ENCODE results near the gene IDH2.
A peak's percentile ranks its signal among the peaks of the same experiment; 100 is the strongest.

Gene IDH2

DNA sequence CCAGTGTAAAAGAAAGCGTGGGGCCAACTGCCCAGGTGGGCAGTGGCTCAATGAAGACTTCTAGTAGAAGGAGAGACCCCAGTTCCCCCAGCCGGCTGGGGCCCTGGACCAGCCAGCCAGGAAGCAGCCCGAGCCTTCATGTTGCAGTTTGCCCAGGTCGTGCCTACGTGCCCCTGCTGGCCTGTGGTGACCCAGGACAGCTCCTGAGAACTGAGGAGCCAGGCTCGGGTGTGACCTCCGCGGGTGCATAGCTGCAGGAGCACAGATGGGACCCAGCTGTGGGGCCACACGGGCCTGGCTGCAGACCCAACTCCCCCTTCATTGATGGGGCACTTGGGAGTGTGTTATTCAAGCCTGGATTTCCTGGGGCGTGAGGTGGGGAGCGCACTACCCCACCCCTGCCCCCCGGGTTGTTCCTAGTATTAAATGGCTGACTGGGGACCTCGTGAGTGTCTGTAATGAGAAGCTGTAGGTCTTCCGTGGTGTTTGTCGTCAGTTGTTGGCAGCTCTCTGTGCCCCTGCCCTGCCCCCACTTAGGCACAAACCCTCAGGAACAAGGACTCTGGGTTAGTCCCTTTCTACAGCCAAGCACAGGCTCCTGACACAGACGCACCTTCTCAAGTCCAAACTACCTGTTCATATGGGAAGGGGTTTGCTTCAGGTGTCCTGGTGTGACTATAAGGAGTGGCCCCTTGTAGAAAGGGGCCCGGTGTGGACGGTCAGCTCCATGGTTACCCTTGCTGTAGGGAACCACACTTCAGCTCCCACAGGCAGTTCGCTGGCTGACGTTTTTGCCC is 39.1 kb downstream of the IDH2 start:
- no peak for DNase-seq

DNA sequence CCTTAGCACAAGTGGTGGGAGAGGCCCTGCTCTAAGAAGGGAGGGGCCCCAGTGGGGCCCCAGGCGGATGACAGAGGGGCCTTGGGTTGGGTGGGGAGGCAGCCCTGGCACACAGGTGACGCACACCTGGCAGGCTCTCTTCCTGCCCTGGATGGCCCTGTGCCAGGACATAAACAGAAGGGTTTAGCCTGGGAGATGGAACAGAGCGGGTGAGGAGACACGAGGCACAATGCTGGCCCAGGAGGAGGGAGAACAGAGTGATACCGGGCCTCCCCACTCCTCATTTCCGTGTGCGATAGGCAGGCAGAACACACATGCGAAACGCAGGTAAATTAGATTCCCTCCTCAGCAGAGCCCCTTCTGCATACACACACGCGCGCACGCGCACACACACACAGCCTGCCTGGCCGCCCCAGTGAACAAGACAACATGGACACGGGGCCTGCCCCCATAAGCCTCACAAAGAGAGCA is 39.8 kb downstream of the IDH2 start:
- peak; percentile 36 for DNase-seq

DNA sequence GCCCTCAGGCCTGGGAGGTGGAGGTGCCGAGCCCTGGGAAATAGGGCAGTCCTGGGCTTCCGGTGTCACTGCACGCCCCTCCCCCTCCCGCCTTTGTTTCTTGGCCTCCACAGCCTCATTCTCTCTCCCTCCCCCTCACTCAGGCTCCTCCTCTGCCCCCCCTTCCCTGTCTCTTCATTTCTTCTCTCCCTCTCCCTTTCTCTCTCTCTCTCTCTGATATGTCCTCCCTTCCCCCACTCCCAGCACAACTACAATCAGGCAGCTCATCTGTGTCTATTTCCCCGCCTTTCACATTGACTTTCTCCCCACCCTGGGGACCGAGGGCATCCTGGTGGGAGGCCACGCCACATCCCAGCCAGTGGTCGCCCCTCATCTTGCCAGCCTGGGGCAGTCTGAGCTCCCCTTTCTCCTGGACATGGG is 40.2 kb downstream of the IDH2 start:
- DNase-seq: peak; percentile 60

DNA sequence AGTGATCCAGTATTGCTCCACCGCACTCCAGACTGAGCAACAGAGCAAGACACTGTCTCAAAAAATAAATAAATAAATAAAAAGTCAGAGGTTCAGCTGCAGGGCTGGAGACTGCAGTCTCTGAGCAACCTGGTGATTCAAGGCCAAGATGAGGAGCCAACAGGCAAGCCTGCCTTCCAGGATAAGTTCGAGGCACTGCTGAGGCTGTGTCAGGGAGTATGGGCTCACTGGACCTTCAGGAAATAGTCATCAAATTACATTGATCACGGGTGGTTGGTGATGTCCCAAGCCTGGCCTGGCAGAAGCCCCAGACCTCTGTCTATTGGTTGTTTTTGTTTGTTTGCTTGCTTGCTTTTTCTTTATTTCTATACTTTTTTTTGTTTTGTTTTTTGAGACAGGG is 41.5 kb downstream of the IDH2 start:
- no peak for DNase-seq

DNA sequence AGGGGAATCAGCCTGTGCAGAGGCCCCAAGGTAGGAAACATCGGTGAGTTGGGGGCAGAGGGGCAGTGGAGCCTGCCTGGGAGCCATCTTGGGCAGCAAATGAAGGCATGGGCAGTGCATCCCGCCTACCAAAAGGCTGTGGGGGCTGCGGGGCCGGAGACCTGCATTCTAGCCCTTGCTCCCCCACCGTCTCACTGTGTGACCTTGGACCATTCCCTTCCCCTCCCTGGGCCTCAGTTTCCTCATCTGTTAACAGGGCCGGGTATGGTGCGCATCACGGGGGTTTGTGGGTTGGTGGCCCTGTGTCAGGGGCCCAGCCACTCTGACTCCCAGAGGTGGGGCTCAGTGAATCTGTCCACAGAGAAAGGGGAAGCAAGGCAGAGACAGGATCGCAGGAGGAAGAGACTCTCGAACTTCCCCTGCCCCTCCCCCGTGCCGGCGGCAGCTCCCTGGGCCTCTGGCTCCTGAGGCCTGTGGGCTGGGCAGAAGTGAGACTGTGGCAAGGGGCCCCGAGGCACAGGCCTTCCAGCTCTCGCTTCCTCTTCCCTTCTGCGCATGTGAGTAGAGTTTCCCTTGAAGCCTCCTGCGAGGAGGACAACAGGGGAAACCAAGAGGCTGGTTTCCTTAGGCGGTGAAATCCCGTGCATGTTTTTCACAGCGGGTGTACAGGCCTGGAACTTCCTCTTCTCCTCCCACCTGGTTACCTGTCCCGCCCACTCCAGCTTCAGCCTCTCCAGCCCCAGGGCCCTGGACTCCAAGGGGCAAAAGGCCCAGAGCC is 42.9 kb downstream of the IDH2 start:
- peak; percentile 79 for DNase-seq

DNA sequence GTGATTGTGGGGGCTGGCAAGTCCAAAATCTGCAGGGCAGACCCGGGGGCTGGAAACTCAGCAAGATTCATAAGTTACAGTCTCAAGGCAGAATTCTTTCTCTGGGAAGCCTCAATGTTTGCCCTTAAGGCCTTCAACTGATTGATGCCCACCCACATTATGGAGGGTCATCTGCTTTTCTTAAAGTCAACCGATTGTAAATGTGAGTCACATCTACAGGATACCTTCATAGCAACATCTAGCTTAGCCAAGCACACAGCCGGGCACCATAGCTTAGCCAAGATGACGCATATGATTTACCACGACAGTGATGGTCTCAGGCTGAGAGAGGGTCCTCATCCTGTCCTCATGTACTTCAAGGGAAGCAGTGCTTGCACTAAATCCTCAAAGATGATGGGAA is 43.5 kb downstream of the IDH2 start:
- no peak for DNase-seq

DNA sequence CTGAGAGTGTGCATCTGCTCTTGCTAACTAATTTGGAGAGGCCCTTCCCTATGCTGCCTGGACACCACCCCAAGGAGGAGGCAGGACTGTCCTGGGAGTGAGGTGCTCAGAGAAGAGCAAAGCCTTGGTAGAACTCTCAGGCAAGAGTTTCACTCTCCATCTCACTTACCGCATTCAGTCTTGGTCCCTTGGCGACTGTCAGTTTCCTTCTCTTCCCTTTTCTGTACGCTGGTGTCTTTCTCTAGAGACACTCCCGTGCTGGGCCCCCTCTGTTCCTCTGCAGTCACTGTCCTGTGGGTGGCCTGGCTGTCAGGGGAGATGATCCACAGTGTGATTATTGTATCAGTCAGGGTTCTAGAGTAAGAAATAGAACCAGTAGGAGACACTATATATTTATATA is 44.0 kb downstream of the IDH2 start:
- no peak for DNase-seq

DNA sequence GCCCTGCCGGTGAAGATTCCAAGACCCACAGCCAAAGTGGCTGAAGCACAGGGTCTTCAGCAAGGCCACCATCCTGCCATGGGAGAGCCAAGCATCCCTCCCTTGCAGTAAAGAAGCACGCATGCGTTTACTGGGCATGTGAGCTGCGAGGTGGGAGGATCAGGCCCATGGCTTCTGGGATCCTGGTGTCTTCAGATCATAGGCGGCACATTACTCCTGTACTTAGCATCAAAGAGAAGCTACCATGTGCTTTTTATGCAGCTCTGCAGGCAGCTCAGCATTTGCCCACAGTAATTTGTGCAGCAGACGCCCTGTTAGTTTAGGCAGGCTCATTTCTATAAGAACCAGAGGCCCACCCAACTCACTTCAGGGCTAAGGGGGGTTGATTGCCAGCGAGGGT is 45.7 kb downstream of the IDH2 start:
- DNase-seq: no peak

DNA sequence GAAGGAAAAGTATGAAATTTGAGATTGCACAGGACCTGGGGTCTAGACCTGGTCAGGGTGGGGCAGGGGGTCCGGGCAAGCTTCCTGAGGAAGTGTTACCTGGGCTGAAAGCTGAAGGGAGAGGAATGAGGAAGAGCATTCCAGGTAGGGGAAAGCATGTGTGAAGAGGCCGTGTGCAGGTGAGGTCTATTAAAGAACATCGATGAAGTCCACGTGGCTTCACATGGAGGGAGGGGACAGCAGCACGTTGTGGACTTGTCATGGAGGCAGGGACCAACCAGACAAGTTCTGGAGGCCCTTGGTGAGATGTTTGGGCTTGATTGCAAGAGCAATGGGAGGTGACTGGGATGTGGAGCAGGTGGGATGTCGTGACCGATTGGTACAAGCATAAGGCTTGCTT is 47.1 kb downstream of the IDH2 start:
- no peak for DNase-seq

DNA sequence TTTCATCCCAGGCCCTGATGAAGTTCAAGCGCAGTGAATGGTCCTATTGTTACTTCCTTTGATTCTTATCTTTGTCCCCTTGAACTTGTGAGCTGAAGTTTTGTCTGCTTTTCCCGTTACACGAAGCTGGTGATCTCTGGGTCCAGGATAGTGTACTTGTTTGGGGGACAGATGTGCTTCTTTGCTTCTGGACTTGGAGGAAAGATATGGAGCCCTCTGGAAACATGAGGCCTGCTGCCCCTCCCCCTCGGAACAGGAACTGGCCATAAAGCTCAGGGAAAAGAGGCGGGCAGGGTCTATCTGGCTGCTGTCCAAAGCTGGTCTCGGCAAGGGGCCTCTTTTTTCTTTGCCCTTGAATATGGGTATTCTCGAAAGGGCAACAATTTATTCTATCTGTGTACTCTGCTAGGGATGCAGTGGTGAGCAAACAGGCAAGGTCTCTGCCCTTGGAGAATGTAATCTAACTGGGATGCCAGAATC is 47.6 kb downstream of the IDH2 start:
- DNase-seq: no peak

DNA sequence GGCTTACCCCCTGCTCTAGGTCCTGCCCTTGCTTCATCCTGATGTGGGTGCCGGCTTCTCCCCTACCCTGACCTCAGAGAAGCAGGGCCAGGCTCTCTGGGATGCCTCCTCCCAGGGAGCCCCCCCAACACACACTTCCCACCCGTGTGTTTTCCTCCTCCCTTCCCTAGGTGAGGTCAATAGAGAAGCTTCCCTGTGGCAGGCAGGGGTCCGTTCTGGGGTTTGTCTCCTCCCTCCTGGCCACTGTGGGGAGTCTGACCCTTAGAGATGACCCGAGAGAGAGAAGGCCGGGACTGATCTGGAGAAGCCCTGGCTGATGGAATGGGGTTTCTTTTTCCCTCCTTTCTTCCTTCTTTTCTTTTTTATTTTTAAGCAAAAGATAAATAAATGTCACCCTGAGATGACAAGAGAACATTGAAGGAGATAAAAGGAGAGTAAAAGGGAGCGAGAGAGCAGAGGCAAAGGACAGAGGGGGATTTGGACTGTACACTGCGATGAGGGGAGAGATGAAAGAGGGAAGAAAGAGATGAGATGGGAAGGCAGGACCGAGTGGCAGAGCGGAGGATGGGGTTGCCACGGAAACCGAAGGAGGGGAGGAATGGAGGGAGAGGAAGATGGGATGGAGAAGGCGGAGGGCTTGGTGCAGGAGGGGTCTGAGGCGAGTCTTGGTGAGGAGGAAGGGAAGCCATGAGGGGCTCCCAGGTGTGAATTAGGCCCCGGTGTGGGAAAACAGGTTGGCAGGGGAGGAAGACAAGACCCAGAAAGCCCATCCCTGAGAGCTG is 48.4 kb downstream of the IDH2 start:
- no peak for DNase-seq

DNA sequence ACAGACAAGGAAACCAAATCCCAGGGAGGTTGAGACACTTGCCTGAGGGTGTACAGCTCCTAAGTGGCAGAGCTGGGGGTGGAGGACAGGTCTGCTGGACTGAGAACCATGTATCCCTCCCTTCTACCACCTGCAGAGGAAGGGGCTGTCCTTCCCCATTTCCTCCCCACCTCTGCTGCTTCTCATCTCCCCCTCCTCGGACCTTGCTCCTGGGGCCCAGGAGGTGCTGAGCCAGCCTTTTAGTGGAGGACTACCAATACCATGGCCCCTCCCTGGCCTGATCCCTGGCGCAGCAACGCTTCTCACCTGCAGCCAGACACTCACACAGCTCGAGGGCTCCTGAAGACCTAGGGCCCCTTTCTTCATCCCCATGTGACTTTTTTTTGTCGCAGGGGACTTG is 50.4 kb downstream of the IDH2 start:
- DNase-seq: no peak

DNA sequence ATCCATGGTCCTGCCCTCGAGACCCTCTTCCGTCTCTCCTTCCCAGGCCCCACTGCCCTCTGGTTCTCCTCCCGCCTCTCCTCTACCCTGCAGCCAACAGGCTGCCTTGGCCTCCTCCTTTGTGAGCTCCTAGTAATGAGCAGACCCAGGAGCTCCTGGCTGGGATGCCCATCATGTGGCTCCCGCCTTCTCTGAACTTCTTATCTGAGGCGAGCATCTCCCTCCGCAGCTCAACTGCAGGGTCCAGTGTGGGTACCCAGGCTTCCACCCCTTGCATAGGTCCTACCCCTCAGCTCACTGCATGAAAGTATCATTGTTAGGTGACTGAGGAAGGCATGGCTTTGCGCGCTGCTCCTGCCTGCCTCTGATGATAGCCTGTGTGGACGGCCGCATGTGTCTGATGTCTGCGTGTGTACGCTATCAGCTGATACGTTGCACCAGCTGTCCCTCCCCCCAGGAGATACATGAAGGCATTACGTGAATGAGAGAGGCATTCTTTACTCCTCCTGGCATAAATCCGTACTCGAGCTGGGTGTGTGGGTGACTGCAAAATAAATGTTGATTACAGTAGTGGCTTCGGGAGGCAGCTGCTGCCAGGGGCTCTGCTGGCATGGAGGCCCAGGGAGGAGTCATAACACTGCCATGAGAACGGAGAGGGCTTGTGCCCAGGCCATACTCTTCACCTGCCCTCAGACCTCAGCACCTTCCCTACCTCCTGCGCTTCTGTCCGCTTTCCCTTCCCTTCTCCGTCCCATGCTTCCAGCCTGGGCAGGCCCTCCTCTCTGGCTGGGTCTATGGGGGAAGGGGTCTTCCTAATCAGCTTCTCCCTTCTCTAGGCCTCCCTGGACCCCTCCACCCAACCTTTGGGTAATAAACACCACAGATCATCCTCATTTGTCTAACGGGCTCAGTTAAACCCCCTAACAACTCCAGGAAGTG is 52.3 kb downstream of the IDH2 start:
- no peak for DNase-seq

DNA sequence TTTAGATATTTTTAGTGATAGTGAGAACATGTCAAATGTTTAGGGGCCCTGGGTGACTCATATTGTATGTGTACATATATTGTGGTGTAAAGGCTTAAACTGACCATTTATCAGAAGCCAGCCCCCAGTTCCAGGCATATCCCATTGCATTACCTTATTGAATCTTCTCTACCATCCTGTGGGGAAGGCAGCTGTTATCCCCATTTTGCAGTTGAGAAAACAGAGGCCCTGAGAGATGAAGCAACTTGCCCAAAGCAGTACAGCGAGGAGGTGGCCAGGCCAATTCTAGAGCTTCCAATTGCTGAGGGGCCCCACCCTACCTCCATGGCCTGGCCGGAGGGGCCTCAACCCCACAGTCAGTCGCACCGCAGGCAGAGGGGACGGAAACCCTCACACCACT is 53.2 kb downstream of the IDH2 start:
- no peak for DNase-seq

DNA sequence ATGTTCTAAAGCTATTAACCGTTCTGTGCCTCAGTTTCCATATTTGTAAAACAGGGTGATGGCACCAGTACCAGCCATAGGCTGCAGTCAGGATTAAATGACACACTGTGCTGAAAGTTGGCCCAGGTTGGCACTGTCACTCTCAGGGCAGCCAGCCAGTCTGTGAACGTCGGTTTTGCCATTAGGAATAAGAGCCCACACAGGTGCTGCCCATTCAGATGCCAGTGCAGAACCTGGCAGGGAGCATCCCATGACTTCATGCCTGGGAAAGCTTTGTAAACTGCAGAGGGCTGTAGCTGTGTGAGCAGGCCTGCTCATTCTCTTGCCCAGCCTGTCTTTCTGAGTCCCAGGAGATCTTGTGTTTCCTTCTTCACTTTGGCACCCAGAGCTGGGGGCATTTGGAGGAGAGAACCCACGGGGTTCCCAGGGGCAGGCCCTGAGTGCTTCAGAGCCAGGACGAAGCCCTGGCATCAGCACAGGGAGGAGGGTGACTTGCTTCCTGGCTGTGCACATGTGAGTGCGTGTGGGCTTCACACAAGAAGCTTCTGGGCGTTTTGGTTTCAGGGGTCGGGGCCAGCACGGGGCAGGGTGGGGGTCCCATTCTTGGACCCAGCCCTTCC is 54.2 kb downstream of the IDH2 start:
- DNase-seq: no peak

DNA sequence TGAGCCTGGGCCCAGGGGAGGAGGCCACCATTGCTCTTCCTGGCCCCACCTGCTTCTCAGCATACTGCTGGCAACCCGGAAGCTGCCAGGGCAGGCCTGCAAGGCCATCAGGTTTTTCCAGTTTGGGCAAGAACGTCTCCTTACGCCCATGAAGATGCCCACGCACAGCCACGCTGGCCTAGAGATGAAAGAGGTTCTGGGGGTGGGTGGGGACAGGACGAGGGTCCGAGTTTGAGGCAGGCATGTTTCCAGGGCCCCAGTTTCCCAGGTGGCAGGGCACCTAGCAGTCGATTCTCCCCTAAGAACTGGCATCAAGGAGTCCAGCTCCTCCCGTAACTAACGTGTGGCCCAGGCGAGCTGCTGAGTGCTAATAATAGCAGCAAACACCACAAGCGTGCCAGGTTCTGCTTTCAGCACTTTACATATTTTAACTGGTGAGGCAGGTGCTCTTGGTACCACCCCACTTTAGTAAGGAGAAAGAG is 55.3 kb downstream of the IDH2 start:
- DNase-seq: no peak

DNA sequence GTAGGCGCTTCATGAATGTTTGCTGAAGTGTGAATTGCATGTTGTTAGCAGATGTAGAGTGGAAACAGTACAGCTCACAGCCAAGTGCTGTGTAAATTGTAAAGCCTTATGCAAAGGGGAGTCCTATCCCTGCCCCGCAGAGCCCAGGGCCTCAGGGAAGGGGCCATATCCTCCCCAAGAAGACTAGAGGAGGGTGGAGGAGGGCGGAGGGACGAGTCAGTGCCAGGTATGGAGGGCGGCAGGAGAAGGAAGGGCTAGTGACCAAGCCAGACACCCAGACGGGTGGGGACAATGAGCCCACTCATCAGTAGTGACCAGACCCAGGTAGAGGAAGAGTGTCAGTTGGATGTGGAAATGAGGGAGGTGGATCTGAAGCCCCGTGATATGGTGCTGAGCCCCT is 56.0 kb downstream of the IDH2 start:
- no peak for DNase-seq

DNA sequence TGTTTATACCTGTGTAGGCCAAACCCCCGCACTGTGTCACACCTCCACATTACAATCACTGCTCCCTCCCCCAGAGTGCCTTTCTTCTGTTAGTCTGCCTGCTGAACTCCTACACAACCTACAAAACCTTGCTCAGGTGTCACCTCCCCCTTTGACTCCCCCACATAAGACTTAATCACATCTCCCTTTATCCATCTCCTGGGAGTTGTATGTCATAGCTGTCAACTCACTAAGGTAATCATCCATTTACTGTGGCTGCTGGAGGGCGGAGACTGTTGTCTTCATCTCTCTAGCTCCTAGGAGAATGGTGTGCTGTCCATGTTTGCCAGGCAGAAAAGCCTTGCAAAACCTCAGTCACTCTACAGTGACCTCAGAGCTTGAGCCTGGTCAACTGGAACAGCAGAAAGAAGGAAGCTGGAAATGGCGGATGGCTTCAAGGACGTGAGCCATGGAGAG is 57.3 kb downstream of the IDH2 start:
- no peak for DNase-seq

DNA sequence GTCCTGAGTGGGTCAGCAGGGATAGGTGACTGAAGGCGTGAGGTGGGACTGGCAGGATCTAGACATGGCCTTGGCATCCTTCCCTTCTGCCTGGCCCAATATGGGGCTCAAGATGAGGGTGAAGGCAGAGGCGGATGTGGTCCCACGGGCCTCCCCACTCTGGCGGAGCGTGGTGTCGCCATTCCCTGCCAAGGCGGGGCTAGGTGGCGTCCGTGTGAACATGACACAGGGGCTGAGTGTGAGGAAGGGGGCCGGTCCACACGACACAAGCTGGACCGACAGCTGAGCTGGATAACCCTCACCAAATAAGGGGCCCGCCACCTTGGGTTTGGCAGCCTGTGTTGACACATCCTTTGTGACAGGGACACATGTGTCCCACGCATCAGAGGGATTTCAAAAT is 58.1 kb downstream of the IDH2 start:
- no peak for DNase-seq

DNA sequence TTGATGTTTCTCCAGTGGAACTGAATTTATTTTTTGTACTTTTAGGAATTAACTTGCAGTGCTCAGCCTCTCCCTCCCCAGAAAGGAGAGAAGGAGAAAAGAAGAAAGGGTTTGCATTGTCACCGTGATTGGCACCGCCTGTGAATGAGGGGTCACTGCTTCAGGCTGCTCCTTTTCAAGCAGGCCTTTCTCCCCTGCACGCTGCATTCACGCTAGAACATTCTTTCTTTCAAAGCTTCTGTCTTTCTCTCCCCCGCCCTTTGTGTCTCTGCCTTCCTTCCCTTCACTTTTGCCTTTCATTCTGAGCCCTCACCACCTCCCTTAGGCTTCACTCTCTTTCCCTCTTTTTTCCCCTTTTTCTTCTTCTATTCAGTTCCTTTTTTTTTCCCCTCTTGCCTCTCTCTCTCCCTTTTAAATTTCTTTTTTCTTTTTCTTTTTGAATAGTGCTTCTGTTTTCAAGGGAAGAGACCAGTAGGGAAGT is 58.7 kb downstream of the IDH2 start:
- DNase-seq: no peak

All from CD4-positive, alpha-beta T cell treated with Interleukin-12 subunit alpha and Interleukin-12 subunit beta, for 1 hour (primary cell).